ENCODE data around the gene BET1L.

DNA sequence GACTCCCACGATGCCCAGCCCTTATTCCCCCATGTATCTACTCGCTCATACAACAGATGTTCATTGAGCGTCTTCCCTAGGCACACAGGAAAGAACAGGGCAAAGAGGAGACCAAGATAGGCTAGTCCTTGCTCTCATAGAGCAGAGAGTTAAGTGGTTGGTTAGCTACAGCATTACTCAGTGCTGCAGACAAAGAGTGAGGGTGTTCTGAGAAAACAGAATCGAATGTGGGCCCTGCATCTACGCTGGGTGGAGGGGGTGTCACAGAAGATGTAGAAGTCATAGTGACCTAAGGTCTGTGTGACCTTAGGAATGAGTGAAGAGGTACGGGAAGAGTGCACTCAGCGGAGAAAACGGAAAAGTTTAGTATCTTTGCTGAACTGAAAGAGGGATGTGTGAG lies 41.9 kb upstream of the BET1L start:
- TF ChIP-seq, protein P1, sequence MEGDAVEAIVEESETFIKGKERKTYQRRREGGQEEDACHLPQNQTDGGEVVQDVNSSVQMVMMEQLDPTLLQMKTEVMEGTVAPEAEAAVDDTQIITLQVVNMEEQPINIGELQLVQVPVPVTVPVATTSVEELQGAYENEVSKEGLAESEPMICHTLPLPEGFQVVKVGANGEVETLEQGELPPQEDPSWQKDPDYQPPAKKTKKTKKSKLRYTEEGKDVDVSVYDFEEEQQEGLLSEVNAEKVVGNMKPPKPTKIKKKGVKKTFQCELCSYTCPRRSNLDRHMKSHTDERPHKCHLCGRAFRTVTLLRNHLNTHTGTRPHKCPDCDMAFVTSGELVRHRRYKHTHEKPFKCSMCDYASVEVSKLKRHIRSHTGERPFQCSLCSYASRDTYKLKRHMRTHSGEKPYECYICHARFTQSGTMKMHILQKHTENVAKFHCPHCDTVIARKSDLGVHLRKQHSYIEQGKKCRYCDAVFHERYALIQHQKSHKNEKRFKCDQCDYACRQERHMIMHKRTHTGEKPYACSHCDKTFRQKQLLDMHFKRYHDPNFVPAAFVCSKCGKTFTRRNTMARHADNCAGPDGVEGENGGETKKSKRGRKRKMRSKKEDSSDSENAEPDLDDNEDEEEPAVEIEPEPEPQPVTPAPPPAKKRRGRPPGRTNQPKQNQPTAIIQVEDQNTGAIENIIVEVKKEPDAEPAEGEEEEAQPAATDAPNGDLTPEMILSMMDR (IDR thresholded peaks at IDR 0.05), result no peak
- TF ChIP-seq, protein P2, sequence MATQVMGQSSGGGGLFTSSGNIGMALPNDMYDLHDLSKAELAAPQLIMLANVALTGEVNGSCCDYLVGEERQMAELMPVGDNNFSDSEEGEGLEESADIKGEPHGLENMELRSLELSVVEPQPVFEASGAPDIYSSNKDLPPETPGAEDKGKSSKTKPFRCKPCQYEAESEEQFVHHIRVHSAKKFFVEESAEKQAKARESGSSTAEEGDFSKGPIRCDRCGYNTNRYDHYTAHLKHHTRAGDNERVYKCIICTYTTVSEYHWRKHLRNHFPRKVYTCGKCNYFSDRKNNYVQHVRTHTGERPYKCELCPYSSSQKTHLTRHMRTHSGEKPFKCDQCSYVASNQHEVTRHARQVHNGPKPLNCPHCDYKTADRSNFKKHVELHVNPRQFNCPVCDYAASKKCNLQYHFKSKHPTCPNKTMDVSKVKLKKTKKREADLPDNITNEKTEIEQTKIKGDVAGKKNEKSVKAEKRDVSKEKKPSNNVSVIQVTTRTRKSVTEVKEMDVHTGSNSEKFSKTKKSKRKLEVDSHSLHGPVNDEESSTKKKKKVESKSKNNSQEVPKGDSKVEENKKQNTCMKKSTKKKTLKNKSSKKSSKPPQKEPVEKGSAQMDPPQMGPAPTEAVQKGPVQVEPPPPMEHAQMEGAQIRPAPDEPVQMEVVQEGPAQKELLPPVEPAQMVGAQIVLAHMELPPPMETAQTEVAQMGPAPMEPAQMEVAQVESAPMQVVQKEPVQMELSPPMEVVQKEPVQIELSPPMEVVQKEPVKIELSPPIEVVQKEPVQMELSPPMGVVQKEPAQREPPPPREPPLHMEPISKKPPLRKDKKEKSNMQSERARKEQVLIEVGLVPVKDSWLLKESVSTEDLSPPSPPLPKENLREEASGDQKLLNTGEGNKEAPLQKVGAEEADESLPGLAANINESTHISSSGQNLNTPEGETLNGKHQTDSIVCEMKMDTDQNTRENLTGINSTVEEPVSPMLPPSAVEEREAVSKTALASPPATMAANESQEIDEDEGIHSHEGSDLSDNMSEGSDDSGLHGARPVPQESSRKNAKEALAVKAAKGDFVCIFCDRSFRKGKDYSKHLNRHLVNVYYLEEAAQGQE (IDR thresholded peaks at IDR 0.05; ENCODE audit: insufficient read depth in 1 of 2, low read depth in 2 of 2, low read length in 1 of 2), result no peak
- no peak for TF ChIP-seq TCF7L2 (IDR thresholded peaks at IDR 0.05; ENCODE audit: low read depth, low read length)
- no peak for TF ChIP-seq POLR2AphosphoS5 (IDR thresholded peaks at IDR 0.05; ENCODE audit: low read depth, low read length)

Data from Panc1 (cell line).